Body of pancreas (tissue), 4 donors: ENCODE results near the gene PBXIP1. TPM values are rescaled to one million over a fixed set of nuclear protein-coding genes. Genes with fewer than 3 reads are reported as not detected.

ENCODE experiments used
- ATAC-seq: fragments of 150-250 bp; one replicate; pipeline ENCODE4 v1.9.1; 2016
- DNase-seq, 4 donors: peaks; one replicate each; pipeline ENCODE4 v3.0.0-alpha.2; 2019
- H3K27ac ChIP-seq, 4 donors: fragments of 200-600 bp; sonication (generic); 1 replicate in 3 of 4; 2 replicates in 1 of 4; pipeline versions ENCODE4 v1.5.1 to v1.6.1; 2016 to 2019; ENCODE audit warnings: mild to moderate bottlenecking in 1 of 4, mixed read lengths in 1 of 4, moderate library complexity in 1 of 4
- H3K27me3 ChIP-seq, 2 donors: fragments of 200-600 bp; sonication (generic); one replicate each; pipeline ENCODE4 v1.6.0; 2016; ENCODE audit warnings: mild to moderate bottlenecking in 1 of 2
- H3K36me3 ChIP-seq, 2 donors: fragments of 200-600 bp; sonication (generic); replicated peaks in 1 of 2; 2 replicates each; pipeline ENCODE4 v1.5.1; 2016; ENCODE audit warnings: low read depth in 2 of 2; ENCODE audit not compliant: insufficient read depth in 1 of 2
- H3K4me1 ChIP-seq: fragments of 200-600 bp; sonication (generic); one replicate; pipeline ENCODE4 v1.6.0; 2016
- H3K4me3 ChIP-seq, 2 donors: fragments of 200-600 bp; sonication (generic); 1 replicate in 1 of 2; 2 replicates in 1 of 2; pipeline ENCODE4 v1.5.1; 2016 to 2019
- H3K9me3 ChIP-seq, 3 donors: fragments of 200-600 bp; sonication (generic); 1 replicate in 2 of 3; 2 replicates in 1 of 3; pipeline ENCODE4 v1.5.1; 2016
- CTCF ChIP-seq, 7 experiments: fragments of 450-650 bp in 4 of 7; fragments of 200-600 bp in 3 of 7; sonication (generic) in 3 of 7; IDR thresholded peaks; one replicate each; pipeline ENCODE4 v1.5.1; 2016 to 2019; ENCODE audit warnings: antibody characterized with exemption in 7 of 7
- POLR2A ChIP-seq, 3 donors: fragments of 450-650 bp; IDR thresholded peaks; one replicate each; pipeline ENCODE4 v1.6.1; 2016; ENCODE audit warnings: antibody characterized with exemption in 3 of 3, mild to moderate bottlenecking in 2 of 3
- WGBS, 2 donors: methylation state at CpG; one replicate each; pipeline ENCODE4 v1.1.5; 2017; 5-methylcytosine and 5-hydroxymethylcytosine counted together
- intact Hi-C: fragments of 100-400 bp; cut with DNase I; formaldehyde crosslinking; loops from one replicate; pipeline ENCODE4 v1.15.1; 2023
- total RNA-seq, 2 donors: library from RNA; depleted of rRNA; stranded (reverse); fragments of >200 nt; gene quantifications; one replicate each; pipeline ENCODE4 v1.1.0, GENCODE V29; 2016

PBXIP1 gene
- total RNA-seq, 2 donors from 2014 or later = 26.0 to 60.7 TPM

- no peaks in the 10 kb centered on the region for H3K27me3 ChIP-seq
- H3K36me3 ChIP-seq = peaks cover 0 to 4% of the 10 kb centered on the region in 2 donors
- H3K4me3 ChIP-seq = no peak overlapping the region
- 51 to 59% methylated on average over 9 of the region's 9 CpGs for WGBS, 2 donors
- no peak for ATAC-seq
- no peaks in the 10 kb centered on the region for H3K9me3 ChIP-seq
- H3K27ac ChIP-seq = peak overlapping the region in 1 of 4 donors; percentile 12
- TF ChIP-seq CTCF (IDR thresholded peaks at IDR 0.05) (no peak), POLR2A (IDR thresholded peaks at IDR 0.05) (no peak)
- no peak for DNase-seq
- H3K4me1 ChIP-seq = peaks cover 57% of the 10 kb centered on the region
- intact Hi-C loops = no loop called here
Measured at GRCh38 chr1:154957091-154957657, 1.3 kb upstream of the PBXIP1 start.

- Histone ChIP-seq H3K36me3 (peaks cover 0 to 4% of the 10 kb centered on the region in 2 donors), H3K4me1 (peaks cover 55% of the 10 kb centered on the region), H3K9me3 (no peaks in the 10 kb centered on the region), H3K27ac (peak overlapping the region; percentile 12 to 83 (median 50)), H3K4me3 (no peak overlapping the region), H3K27me3 (no peaks in the 10 kb centered on the region)
- ATAC-seq (no peak), DNase-seq (peak in 1 of 4 donors; percentile 31)
- TF ChIP-seq CTCF (IDR thresholded peaks at IDR 0.05) (no peak), POLR2A (IDR thresholded peaks at IDR 0.05) (no peak)
- WGBS, 2 donors = 15 to 21% methylated on average over 5 to 6 of the region's 6 CpGs
- intact Hi-C loops = no loop called here
Measured at GRCh38 chr1:154956544-154956941, 644 bp upstream of the PBXIP1 start.

GRCh38 chr1:154955039-154955717 lies 721 bp downstream of the PBXIP1 start:
- DNase-seq = peak; percentile 45 to 76 (median 60)
- Histone ChIP-seq H3K27me3 (no peaks in the 10 kb centered on the region), H3K36me3 (peaks cover 0 to 4% of the 10 kb centered on the region in 2 donors), H3K4me1 (peaks cover 44% of the 10 kb centered on the region), H3K27ac (peak overlapping the region in 3 of 4 donors; percentile 51 to 83 (median 79)), H3K4me3 (no peak overlapping the region), H3K9me3 (no peaks in the 10 kb centered on the region)
- intact Hi-C loops = no loop called here
- 11 to 12% methylated on average over 4 of the region's 4 CpGs for WGBS, 2 donors
- ATAC-seq = peak; percentile 38
- TF ChIP-seq CTCF (IDR thresholded peaks at IDR 0.05) (no peak), POLR2A (IDR thresholded peaks at IDR 0.05) (no peak)

- Histone ChIP-seq H3K4me3 (no peak overlapping the region), H3K27me3 (no peaks in the 10 kb centered on the region), H3K4me1 (peaks cover 44% of the 10 kb centered on the region), H3K36me3 (peaks cover 0 to 4% of the 10 kb centered on the region in 2 donors), H3K27ac (peak overlapping the region in 1 of 4 donors; percentile 16), H3K9me3 (no peaks in the 10 kb centered on the region)
- 59 to 73% methylated on average over 3 of the region's 3 CpGs for WGBS, 2 donors
- DNase-seq (no peak), ATAC-seq (no peak)
- TF ChIP-seq POLR2A (IDR thresholded peaks at IDR 0.05) = no peak
- TF ChIP-seq CTCF (IDR thresholded peaks at IDR 0.05) = no peak
- intact Hi-C loops = no loop called here
Measured at GRCh38 chr1:154954541-154954940, 1.4 kb downstream of the PBXIP1 start.
